ENCODE measurements around the gene NPC1. TPM values are rescaled to one million over a fixed set of nuclear protein-coding genes. Genes with fewer than 3 reads are reported as not detected.

The NPC1 gene
- total RNA-seq, 3 donors from 2014 or later = 35.5 to 51.0 (median 41.2) TPM

DNA sequence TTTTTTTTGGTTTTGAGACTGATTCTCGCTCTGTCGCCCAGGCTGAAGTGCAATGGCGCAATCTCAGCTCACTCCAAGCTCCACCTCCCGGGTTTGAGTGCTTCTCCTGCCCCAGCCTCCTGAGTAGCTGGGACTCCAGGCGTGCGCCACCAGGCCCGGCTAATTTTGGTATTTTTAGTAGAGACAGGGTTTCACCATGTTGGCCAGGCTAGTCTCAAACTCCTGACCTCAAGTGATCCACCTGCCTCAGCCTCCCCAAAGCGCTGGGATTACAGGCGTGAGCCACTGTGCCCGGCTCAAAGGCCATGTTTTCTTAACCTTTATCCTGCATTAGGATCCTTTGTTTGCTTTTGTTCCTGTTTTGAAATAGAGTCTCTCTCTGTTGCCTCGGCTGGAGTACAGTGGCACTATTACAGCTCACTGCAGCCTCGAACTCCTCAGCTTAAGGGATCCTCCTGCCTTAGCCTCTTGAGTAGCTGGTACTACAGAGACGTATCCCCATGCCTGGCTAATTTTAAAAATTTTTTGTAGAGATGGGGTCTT lies 41.0 kb downstream of the NPC1 start:
- peaks cover 7% of the 10 kb centered on the region for H3K36me3 ChIP-seq (ENCODE audit: low read depth)

DNA sequence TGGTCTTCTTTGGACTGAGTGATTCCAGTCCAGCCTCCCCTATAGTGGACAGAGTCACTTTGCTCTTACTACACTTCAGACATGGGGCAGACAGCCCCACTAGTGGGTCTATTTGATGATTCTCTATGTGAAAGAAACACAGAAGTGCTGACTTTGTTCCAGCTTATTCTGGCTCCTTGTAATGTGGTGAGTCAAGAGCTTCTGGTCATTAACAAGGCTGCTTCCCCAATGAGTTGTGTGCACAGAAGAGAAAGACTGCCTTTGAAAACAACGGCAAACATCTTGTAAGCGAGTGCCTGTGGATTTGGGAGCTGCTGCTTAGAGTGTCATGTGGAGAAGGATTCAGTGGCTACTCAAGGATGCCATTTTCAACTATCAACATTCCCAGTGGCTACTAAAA lies 43.8 kb downstream of the NPC1 start:
- DNase-seq (no peak), ATAC-seq (no peak)
- intact Hi-C loops (cut with DNase I, micrococcal nuclease) = no loop called here
- no peaks in the 10 kb centered on the region for H3K4me1 ChIP-seq (ENCODE audit: low read depth)
- TF ChIP-seq, protein P1, sequence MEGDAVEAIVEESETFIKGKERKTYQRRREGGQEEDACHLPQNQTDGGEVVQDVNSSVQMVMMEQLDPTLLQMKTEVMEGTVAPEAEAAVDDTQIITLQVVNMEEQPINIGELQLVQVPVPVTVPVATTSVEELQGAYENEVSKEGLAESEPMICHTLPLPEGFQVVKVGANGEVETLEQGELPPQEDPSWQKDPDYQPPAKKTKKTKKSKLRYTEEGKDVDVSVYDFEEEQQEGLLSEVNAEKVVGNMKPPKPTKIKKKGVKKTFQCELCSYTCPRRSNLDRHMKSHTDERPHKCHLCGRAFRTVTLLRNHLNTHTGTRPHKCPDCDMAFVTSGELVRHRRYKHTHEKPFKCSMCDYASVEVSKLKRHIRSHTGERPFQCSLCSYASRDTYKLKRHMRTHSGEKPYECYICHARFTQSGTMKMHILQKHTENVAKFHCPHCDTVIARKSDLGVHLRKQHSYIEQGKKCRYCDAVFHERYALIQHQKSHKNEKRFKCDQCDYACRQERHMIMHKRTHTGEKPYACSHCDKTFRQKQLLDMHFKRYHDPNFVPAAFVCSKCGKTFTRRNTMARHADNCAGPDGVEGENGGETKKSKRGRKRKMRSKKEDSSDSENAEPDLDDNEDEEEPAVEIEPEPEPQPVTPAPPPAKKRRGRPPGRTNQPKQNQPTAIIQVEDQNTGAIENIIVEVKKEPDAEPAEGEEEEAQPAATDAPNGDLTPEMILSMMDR (IDR thresholded peaks at IDR 0.05) = no peak
- H3K9me3 ChIP-seq = no peaks in the 10 kb centered on the region
- peaks cover 7% of the 10 kb centered on the region for H3K36me3 ChIP-seq (ENCODE audit: low read depth)
- no peak overlapping the region for H3K4me3 ChIP-seq

More for the DNA sequence above, 41.0 kb downstream of the NPC1 start:
- H3K4me3 ChIP-seq = no peak overlapping the region
- peaks cover 4% of the 10 kb centered on the region for H3K4me1 ChIP-seq (ENCODE audit: low read depth)
- no peak for DNase-seq
- TF ChIP-seq, protein P1 (IDR thresholded peaks at IDR 0.05) = no peak
- ATAC-seq = peak; percentile 49
- no peaks in the 10 kb centered on the region for H3K9me3 ChIP-seq
- intact Hi-C loops (cut with DNase I, micrococcal nuclease) = no loop called here

DNA sequence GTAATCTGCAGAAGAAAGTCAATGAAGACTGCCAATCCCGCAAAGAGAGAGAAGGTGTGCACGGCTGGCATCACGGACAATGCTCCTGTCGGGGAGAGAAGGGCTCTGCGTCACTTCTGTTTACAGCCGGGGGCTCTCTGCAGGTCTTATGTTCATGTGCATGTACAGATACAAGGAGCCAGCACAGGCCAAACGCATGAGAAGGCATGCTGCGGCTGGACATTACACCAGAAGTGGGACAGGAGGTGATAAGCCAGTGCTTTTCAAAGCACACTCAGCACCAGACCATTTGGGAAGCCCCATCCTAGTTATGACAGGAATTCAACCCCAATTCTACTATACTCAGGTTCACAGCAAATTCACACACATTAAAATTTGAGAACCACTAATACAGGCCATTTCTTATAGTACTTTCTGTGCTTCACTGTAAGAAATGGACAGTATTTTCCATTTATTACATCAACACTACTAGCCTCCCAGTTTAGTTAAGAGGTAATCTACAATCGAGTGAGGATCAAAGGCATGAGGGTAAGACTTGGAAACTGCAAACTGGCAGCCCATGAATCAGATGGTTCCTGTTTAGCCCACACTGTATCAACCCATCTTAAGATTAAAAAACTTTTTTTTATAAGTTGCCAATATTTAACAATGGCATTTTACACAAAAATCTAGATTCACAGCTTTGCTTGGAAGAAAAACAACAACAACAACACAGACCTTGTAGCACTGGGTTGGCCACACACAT lies 44.8 kb downstream of the NPC1 start:
- no peaks in the 10 kb centered on the region for H3K4me1 ChIP-seq (ENCODE audit: low read depth)
- peaks cover 9% of the 10 kb centered on the region for H3K36me3 ChIP-seq (ENCODE audit: low read depth)
- TF ChIP-seq, protein P1 (IDR thresholded peaks at IDR 0.05) = no peak
- no peak for DNase-seq
- H3K9me3 ChIP-seq = no peaks in the 10 kb centered on the region
- no peak for ATAC-seq
- intact Hi-C loops (cut with DNase I, micrococcal nuclease) = no loop called here
- H3K4me3 ChIP-seq = no peak overlapping the region

DNA sequence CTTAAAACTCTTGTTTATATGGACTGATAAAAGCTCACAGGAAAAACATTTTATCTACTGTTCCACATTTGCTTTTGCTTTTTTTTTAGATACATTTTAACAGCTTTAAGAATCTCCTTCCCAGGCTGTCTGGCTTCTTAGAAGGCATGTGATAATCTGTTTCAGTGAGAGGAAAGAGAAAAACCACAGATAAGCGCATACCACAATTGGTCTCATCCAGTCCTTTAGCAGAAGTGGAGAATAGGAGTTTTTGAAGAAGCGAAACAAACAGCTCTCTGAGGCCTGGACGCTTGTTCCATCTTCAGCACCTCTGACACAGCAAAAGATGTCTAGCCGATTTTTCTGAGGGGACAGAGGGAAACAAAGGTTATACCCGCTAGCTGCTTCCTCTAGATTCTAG lies 45.4 kb downstream of the NPC1 start:
- no peak overlapping the region for H3K4me3 ChIP-seq
- TF ChIP-seq, protein P1 (IDR thresholded peaks at IDR 0.05) = no peak
- H3K36me3 ChIP-seq (ENCODE audit: low read depth) = peaks cover 12% of the 10 kb centered on the region
- ATAC-seq = peak; percentile 57
- intact Hi-C loops (cut with DNase I, micrococcal nuclease) = no loop called here
- H3K9me3 ChIP-seq = no peaks in the 10 kb centered on the region
- no peaks in the 10 kb centered on the region for H3K4me1 ChIP-seq (ENCODE audit: low read depth)
- no peak for DNase-seq

DNA sequence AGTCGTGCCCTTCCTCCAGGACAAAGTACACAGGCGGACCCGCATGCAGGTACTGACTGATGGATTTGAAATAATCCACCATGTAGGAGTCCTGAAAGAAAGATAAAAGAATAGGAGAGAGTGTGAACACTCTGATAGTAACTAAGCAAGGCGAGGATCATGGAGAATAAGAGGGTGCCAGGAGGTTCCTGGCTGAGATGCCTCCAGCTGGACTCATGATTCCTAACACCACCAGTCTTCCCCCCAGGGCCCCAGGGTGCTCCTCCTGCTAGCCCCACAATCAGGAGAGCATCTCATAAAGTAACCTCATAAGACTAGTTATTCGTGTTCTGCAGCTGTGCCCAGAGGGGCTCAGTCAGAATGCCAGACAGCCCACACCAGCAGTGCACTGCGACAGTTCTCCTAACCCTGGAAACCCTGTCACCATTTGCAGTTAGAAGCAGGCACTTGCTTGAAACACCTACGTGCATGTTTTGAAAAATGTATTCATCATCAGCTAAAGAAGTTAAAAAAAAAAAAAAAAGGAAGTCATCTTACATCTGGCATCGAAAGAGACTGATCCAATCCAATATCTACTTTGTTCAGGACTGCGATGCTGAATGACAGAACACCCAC lies 46.3 kb downstream of the NPC1 start:
- Histone ChIP-seq H3K36me3 (ENCODE audit: low read depth) (peaks cover 12% of the 10 kb centered on the region), H3K9me3 (no peaks in the 10 kb centered on the region), H3K4me3 (no peak overlapping the region), H3K4me1 (ENCODE audit: low read depth) (no peaks in the 10 kb centered on the region)
- intact Hi-C loops (cut with DNase I, micrococcal nuclease) = no loop called here
- TF ChIP-seq, protein P1 (IDR thresholded peaks at IDR 0.05) = no peak
- ATAC-seq (no peak), DNase-seq (no peak)

Data from mucosa of descending colon (tissue), 3 donors.